Chondrocyte (in vitro differentiated cells): Measurements from ENCODE around the gene FGFR3. TPM values are rescaled to one million over a fixed set of nuclear protein-coding genes. Genes with fewer than 3 reads are reported as not detected.

Source experiments
- DNase-seq: peaks from one replicate; pipeline ENCODE4 v3.0.0; 2021; ENCODE audit warnings: mixed read lengths, low spot score
- H3K27ac Mint-ChIP-seq: one replicate; pipeline ENCODE4 v1.8.0; 2021; ENCODE audit warnings: mild to moderate bottlenecking, moderate library complexity, mixed read lengths; ENCODE audit not compliant: unreplicated experiment
- H3K27me3 Mint-ChIP-seq: 2 replicates; pipeline ENCODE4 v1.8.0; 2021; ENCODE audit warnings: low read depth, mixed read lengths
- H3K36me3 Mint-ChIP-seq: 2 replicates; pipeline ENCODE4 v1.8.0; 2021; ENCODE audit warnings: low read depth, mixed read lengths
- H3K4me1 Mint-ChIP-seq: 2 replicates; pipeline ENCODE4 v1.8.0; 2021; ENCODE audit warnings: low read depth, mild to moderate bottlenecking, mixed read lengths
- H3K4me3 Mint-ChIP-seq: one replicate; pipeline ENCODE4 v1.8.0; 2021; ENCODE audit warnings: mild to moderate bottlenecking, moderate library complexity, mixed read lengths; ENCODE audit not compliant: unreplicated experiment
- H3K9me3 Mint-ChIP-seq: 2 replicates; pipeline ENCODE4 v1.8.0; 2021; ENCODE audit warnings: low read depth, mixed read lengths
- total RNA-seq: library from RNA; stranded (reverse); gene quantifications from 3 replicates; pipeline ENCODE4 v1.2.1, GENCODE V29; 2021
- TF ChIP-seq, protein P1 (sequence below): fragments of 200-600 bp; sonication (generic); IDR thresholded peaks from 2 replicates; pipeline ENCODE4 v1.5.0; 2021; ENCODE audit warnings: antibody characterized with exemption, mild to moderate bottlenecking, moderate library complexity

Gene FGFR3
- total RNA-seq, 1 donor from 2014 or later = 1.3 TPM

GRCh38 chr4:1852904-1853623 is 60.0 kb downstream of the FGFR3 start:
- H3K4me1 Mint-ChIP-seq = peaks cover 44% of the 10 kb centered on the region
- no peaks in the 10 kb centered on the region for H3K9me3 Mint-ChIP-seq
- H3K27me3 Mint-ChIP-seq = no peaks in the 10 kb centered on the region
- TF ChIP-seq, protein P1, sequence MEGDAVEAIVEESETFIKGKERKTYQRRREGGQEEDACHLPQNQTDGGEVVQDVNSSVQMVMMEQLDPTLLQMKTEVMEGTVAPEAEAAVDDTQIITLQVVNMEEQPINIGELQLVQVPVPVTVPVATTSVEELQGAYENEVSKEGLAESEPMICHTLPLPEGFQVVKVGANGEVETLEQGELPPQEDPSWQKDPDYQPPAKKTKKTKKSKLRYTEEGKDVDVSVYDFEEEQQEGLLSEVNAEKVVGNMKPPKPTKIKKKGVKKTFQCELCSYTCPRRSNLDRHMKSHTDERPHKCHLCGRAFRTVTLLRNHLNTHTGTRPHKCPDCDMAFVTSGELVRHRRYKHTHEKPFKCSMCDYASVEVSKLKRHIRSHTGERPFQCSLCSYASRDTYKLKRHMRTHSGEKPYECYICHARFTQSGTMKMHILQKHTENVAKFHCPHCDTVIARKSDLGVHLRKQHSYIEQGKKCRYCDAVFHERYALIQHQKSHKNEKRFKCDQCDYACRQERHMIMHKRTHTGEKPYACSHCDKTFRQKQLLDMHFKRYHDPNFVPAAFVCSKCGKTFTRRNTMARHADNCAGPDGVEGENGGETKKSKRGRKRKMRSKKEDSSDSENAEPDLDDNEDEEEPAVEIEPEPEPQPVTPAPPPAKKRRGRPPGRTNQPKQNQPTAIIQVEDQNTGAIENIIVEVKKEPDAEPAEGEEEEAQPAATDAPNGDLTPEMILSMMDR = no peak
- H3K27ac Mint-ChIP-seq = no peak overlapping the region
- H3K36me3 Mint-ChIP-seq = no peaks in the 10 kb centered on the region
- no peak overlapping the region for H3K4me3 Mint-ChIP-seq
- DNase-seq = no peak

DNA sequence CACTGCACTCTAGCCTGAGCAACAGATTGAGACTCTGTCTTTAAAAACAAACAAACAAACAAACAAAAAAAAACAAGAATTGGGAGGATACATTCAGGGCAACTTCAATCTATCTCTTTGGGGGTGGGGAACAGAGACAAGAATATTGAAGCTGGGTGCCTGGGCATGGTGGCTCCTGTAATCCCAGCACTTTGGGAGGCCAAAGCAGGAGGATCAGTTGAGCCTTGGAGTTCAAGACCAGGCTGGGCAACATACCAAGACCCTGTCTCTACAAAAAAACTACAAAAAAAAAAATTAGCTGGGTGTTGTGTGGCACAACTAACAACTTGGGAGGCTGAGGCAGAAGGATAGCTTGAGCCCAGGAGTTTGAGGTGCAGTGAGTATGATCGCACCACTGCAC is 61.7 kb downstream of the FGFR3 start:
- TF ChIP-seq, protein P1 = no peak
- H3K27me3 Mint-ChIP-seq = no peaks in the 10 kb centered on the region
- H3K4me3 Mint-ChIP-seq = peak overlapping the region; percentile 72
- DNase-seq = no peak
- peaks cover 44% of the 10 kb centered on the region for H3K4me1 Mint-ChIP-seq
- no peaks in the 10 kb centered on the region for H3K9me3 Mint-ChIP-seq
- peak overlapping the region; percentile 41 for H3K27ac Mint-ChIP-seq
- H3K36me3 Mint-ChIP-seq = no peaks in the 10 kb centered on the region

DNA sequence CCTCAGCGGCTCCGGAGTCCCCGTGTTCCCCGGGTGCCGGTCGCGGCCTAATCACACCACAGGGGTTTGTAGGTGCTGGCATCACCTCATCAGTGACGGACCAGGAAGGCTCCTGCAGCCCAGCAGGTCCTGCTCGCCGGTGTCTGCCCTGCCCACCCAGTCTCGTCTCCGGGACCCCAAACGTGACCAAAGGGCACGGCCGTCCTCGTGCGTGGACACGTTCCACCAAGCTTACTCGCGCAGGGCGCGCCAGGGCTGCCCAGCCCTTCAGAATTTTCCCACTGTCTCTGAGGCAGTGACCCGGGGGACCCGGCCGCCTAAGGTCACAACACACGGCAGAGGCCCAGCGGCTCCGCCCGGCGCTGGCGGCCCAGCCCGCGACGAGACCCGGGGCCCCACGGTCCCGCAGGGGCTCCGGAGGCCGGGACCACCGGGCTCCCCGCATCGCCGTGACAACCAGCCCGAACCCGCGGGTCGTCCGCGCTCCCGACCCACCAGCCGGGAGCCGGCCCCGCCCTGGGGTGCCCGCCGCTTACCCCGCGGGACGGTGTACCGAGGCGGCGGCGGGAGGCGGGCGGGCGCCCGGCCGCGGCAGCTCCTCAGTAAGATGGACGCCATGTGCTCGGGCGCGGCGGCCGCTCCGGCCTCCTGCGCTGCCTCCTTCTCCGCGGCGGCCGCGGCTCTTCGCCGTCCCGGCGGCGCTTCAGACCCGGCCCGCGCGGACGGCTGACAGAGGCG is 62.4 kb downstream of the FGFR3 start:
- peak overlapping the region; percentile 36 for H3K27ac Mint-ChIP-seq

DNA sequence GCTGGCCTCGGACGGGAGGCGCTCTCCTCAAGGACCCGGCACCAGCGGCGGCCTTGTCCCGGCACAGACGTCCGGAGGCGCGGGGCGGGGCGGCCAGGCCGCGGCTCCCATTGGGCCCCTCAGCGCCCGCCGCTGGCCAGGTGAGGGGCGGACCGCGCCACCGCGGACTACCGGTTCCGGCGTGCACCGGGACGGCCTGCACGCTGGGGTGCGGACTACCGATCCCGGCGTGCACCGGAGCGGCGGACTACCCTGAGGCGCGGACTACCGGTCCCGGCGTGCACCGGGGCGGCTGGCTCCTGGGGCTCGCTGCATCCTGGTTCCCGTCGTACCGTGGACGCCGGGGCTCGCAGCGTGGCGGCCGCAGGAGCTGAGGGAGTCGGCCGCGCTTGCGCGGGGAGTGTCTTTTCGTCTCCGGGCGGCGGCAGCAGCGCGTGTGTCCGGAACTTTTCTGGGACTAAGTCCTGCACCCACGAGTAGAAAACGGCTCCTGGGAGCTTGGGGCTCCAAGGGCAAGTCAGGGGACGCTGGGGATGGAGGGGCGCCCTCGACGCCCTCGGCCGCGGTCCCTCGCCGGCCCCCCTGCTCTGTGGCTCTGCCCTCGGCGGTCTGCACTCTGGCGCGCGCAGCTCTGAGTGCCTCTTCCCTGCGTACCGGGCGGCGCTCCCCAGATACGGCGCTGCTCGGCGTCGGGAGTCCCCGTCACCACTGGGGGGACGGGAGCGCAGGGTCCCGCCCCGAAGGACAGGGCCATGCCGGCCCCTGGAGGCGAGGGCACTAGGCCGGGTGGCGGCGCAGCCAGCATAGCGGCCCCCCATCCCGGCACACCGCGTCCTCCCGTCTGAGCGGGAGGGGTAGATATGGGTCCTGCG is 63.2 kb downstream of the FGFR3 start, which contains the start of gene LETM1:
LETM1 (minus strand) TSS at position 86 of the 872 bp plus-strand sequence. CDS start 206 bp downstream, outside the sequence.
- H3K36me3 Mint-ChIP-seq = no peaks in the 10 kb centered on the region
- H3K27ac Mint-ChIP-seq = peak within 1 kb of the TSS; percentile 36
- peak; percentile 99 for DNase-seq
- peak within 1 kb of the TSS; percentile 74 for H3K4me3 Mint-ChIP-seq
- peaks cover 37% of the 10 kb centered on the region for H3K4me1 Mint-ChIP-seq
- no peaks in the 10 kb centered on the region for H3K9me3 Mint-ChIP-seq
- H3K27me3 Mint-ChIP-seq = no peaks in the 10 kb centered on the region
- TF ChIP-seq, protein P1 = peak; percentile 37

More for the DNA sequence above, 62.4 kb downstream of the FGFR3 start:
- Mint-ChIP-seq H3K36me3 (no peaks in the 10 kb centered on the region), H3K27me3 (no peaks in the 10 kb centered on the region), H3K9me3 (no peaks in the 10 kb centered on the region), H3K4me3 (peak overlapping the region; percentile 72), H3K4me1 (peaks cover 41% of the 10 kb centered on the region)
- DNase-seq = no peak
- TF ChIP-seq, protein P1 = no peak
